NCI-H1694 (cell line): ENCODE data around the gene AKR1A1.
A peak's percentile ranks its signal among the peaks of the same experiment; 100 is the strongest.
"Not testable (repeated sequence)": the region's sequence is repeated elsewhere in the genome, so short reads cannot be mapped to it uniquely, and the experiment has no call there.

Experiments used
- DNase-seq: peaks from one replicate; lab custom pipeline; 2025; lab: John Stamatoyannopoulos, UW

The AKR1A1 gene

GRCh38 chr1:45550401-45551351, at the start of gene AKR1A1:
AKR1A1 (plus strand) TSS chr1:45550826; CDS start chr1:45561795, 10,969 bp downstream.
- DNase-seq, result peak; percentile 84

GRCh38 chr1:45501505-45501859, 49.1 kb upstream of the AKR1A1 start:
- DNase-seq, result no peak

- DNase-seq, result no peak
These were observed 46.9 kb upstream of the AKR1A1 start for GRCh38 chr1:45503462-45504360.

GRCh38 chr1:45507195-45507594, 43.4 kb upstream of the AKR1A1 start:
- DNase-seq, result no peak

- DNase-seq, result no peak
These were observed 42.7 kb upstream of the AKR1A1 start for GRCh38 chr1:45507893-45508292.

GRCh38 chr1:45508295-45509151, 42.1 kb upstream of the AKR1A1 start:
- DNase-seq, result no peak

- DNase-seq, result no peak
These were observed 40.3 kb upstream of the AKR1A1 start for GRCh38 chr1:45510036-45510971.

- no peak for DNase-seq
These were observed 39.6 kb upstream of the AKR1A1 start for GRCh38 chr1:45510972-45511527.

- DNase-seq, result peak; percentile 13
These were observed 38.0 kb upstream of the AKR1A1 start for GRCh38 chr1:45512641-45513054.

GRCh38 chr1:45513532-45514260, 36.9 kb upstream of the AKR1A1 start:
- not testable (repeated sequence) for DNase-seq

GRCh38 chr1:45516036-45516435, 34.6 kb upstream of the AKR1A1 start:
- DNase-seq, result no peak

GRCh38 chr1:45516465-45516864, 34.2 kb upstream of the AKR1A1 start:
- DNase-seq, result no peak

GRCh38 chr1:45518366-45518765, 32.3 kb upstream of the AKR1A1 start:
- DNase-seq, result not testable (repeated sequence)

GRCh38 chr1:45518910-45519309, 31.7 kb upstream of the AKR1A1 start:
- DNase-seq, result no peak

GRCh38 chr1:45519774-45520173, 30.9 kb upstream of the AKR1A1 start:
- DNase-seq, result not testable (repeated sequence)

- peak; percentile 91 for DNase-seq
These were observed 29.0 kb upstream of the AKR1A1 start, which contains the start of gene PRDX1 for GRCh38 chr1:45521413-45522323. PRDX1 (minus strand) TSS chr1:45521884; CDS start chr1:45519043, 2,841 bp downstream.

GRCh38 chr1:45522324-45523104, 28.1 kb upstream of the AKR1A1 start:
- no peak for DNase-seq
